SK-N-MC (cell line): ENCODE results near the gene SCAPER.
"Not testable (repeated sequence)": the region's sequence is repeated elsewhere in the genome, so short reads cannot be mapped to it uniquely, and the experiment has no call there.

Experiments used
- DNase-seq: peaks from one replicate; pipeline ENCODE4 v3.0.0-alpha.2; 2011; ENCODE audit warnings: low read depth, low spot score
- H3K27ac ChIP-seq: fragments of 200-600 bp; sonication (generic); 2 replicates; pipeline ENCODE4 v1.5.1; 2016; ENCODE audit warnings: mixed run types
- H3K36me3 ChIP-seq: fragments of 200-600 bp; sonication (generic); 2 replicates; pipeline ENCODE4 v1.6.1; 2017; ENCODE audit warnings: antibody characterized with exemption, low read length, mixed read lengths; ENCODE audit not compliant: insufficient read depth
- H3K4me3 ChIP-seq: fragments of 200-600 bp; sonication (generic); 2 replicates; pipeline ENCODE4 v1.5.1; 2016
- H3K9ac ChIP-seq: fragments of 200-600 bp; sonication (generic); 2 replicates; pipeline ENCODE4 v1.8.0; 2017; ENCODE audit warnings: mixed run types, mixed read lengths; ENCODE audit not compliant: insufficient read length
- H3K9me3 ChIP-seq: fragments of 200-600 bp; sonication (generic); 2 replicates; pipeline ENCODE4 v1.6.1; 2017; ENCODE audit warnings: low read depth, mild to moderate bottlenecking, antibody characterized with exemption, low read length, moderate library complexity, mixed read lengths
- EZH2 ChIP-seq: fragments of 200-600 bp; sonication (generic); IDR thresholded peaks from one replicate; pipeline ENCODE4 v1.6.1; 2017; ENCODE audit warnings: antibody characterized with exemption
- FOXP2 ChIP-seq: optimal IDR thresholded peaks from 2 replicates; pipeline ENCODE3; 2011; ENCODE audit warnings: mild to moderate bottlenecking, moderate library complexity; ENCODE audit not compliant: insufficient read depth; ENCODE audit errors: extremely low read length, control extremely low read depth
- POLR2AphosphoS5 ChIP-seq: IDR thresholded peaks from 2 replicates; pipeline ENCODE4 v1.6.1; 2012; ENCODE audit warnings: mild to moderate bottlenecking, low read depth, low read length, borderline replicate concordance

SCAPER gene

GRCh38 chr15:76440441-76440840 lies 464.7 kb downstream of the SCAPER start:
- TF ChIP-seq EZH2 (no peak), FOXP2 (no peak), POLR2AphosphoS5 (no peak)
- Histone ChIP-seq H3K9ac (no peak overlapping the region), H3K36me3 (no peaks in the 10 kb centered on the region), H3K27ac (no peak overlapping the region), H3K9me3 (no peaks in the 10 kb centered on the region), H3K4me3 (no peak overlapping the region)
- no peak for DNase-seq

- H3K27ac ChIP-seq: no peak overlapping the region
- TF ChIP-seq POLR2AphosphoS5 (no peak), EZH2 (no peak), FOXP2 (no peak)
- H3K9me3 ChIP-seq: no peaks in the 10 kb centered on the region
- H3K9ac ChIP-seq: no peak overlapping the region
- H3K36me3 ChIP-seq: no peaks in the 10 kb centered on the region
- no peak for DNase-seq
- no peak overlapping the region for H3K4me3 ChIP-seq
Observed at GRCh38 chr15:76439542-76439941, 465.6 kb downstream of the SCAPER start.

- H3K9ac ChIP-seq: no peak overlapping the region
- no peak overlapping the region for H3K27ac ChIP-seq
- H3K36me3 ChIP-seq: no peaks in the 10 kb centered on the region
- no peak overlapping the region for H3K4me3 ChIP-seq
- no peaks in the 10 kb centered on the region for H3K9me3 ChIP-seq
- no peak for DNase-seq
- TF ChIP-seq FOXP2: no peak
- TF ChIP-seq EZH2: no peak
- no peak for TF ChIP-seq POLR2AphosphoS5
Observed at GRCh38 chr15:76433798-76434400, 471.2 kb downstream of the SCAPER start.

- H3K27ac ChIP-seq, H3K9me3 ChIP-seq, H3K9ac ChIP-seq, DNase-seq, H3K36me3 ChIP-seq, H3K4me3 ChIP-seq: not testable (repeated sequence)
Observed at GRCh38 chr15:76433036-76433435, 472.1 kb downstream of the SCAPER start.

GRCh38 chr15:76432604-76433003 lies 472.5 kb downstream of the SCAPER start:
- 0 out of 2 replicates have a peak, but pooled peaks cover 3% of the 10 kb centered on the region for H3K36me3 ChIP-seq
- no peaks in the 10 kb centered on the region for H3K9me3 ChIP-seq
- H3K27ac ChIP-seq: no peak overlapping the region
- no peak overlapping the region for H3K9ac ChIP-seq
- TF ChIP-seq EZH2 (no peak), FOXP2 (no peak)
- no peak overlapping the region for H3K4me3 ChIP-seq
- DNase-seq: no peak

GRCh38 chr15:76431971-76432370 lies 473.2 kb downstream of the SCAPER start:
- peaks cover 3% of the 10 kb centered on the region; the same call in 1 of the 2 replicates for H3K36me3 ChIP-seq
- H3K9me3 ChIP-seq: no peaks in the 10 kb centered on the region
- H3K9ac ChIP-seq: no peak overlapping the region
- H3K27ac ChIP-seq: no peak overlapping the region
- TF ChIP-seq POLR2AphosphoS5 (no peak), FOXP2 (no peak), EZH2 (no peak)
- no peak for DNase-seq
- H3K4me3 ChIP-seq: no peak overlapping the region

GRCh38 chr15:76430711-76431110 lies 474.4 kb downstream of the SCAPER start:
- not testable (repeated sequence) for H3K27ac ChIP-seq, H3K36me3 ChIP-seq, H3K4me3 ChIP-seq, H3K9me3 ChIP-seq, DNase-seq, H3K9ac ChIP-seq

- Histone ChIP-seq H3K9me3 (no peaks in the 10 kb centered on the region), H3K9ac (no peak overlapping the region), H3K36me3 (peaks cover 6% of the 10 kb centered on the region; the same call in 1 of the 2 replicates), H3K27ac (no peak overlapping the region), H3K4me3 (no peak overlapping the region)
- DNase-seq: no peak
- no peak for TF ChIP-seq EZH2
- TF ChIP-seq POLR2AphosphoS5: no peak
- no peak for TF ChIP-seq FOXP2
Observed at GRCh38 chr15:76429661-76430060, 475.5 kb downstream of the SCAPER start.

GRCh38 chr15:76426941-76427340 lies 478.2 kb downstream of the SCAPER start:
- DNase-seq: no peak
- Histone ChIP-seq H3K4me3 (no peak overlapping the region), H3K27ac (no peak overlapping the region), H3K9ac (no peak overlapping the region), H3K9me3 (no peaks in the 10 kb centered on the region), H3K36me3 (peaks cover 6% of the 10 kb centered on the region; the same call in 1 of the 2 replicates)
- TF ChIP-seq EZH2: no peak
- TF ChIP-seq POLR2AphosphoS5: no peak
- no peak for TF ChIP-seq FOXP2
